PC-3 (cell line): ENCODE measurements around the gene KANSL2. TPM values are rescaled to one million over a fixed set of nuclear protein-coding genes. Genes with fewer than 3 reads are reported as not detected.

Source experiments
- ATAC-seq: fragments of 200-7000 bp; cut with Tn5 transposase; 2 replicates; pipeline ENCODE4 v1.9.1; 2020; ENCODE audit warnings: mild to moderate bottlenecking, moderate library complexity
- BruUV-seq: library from RNA; stranded (reverse); fragments of 400-500 nt; replicated peaks from 2 replicates; lab custom pipeline; 2021; lab: Mats Ljungman, UMichigan
- CTCF ChIA-PET: fragments of 300-600 bp; sonication (Branson Sonifier 250); formaldehyde crosslinking; loops from one replicate; lab custom pipeline; 2022; ENCODE audit warnings: antibody characterized with exemption; lab: Charles Lee
- POLR2A ChIA-PET: fragments of 300-600 bp; sonication (Branson Sonifier 250); formaldehyde crosslinking; loops from one replicate; lab custom pipeline; 2022; ENCODE audit warnings: antibody characterized with exemption; ENCODE audit not compliant: unreplicated experiment; lab: Charles Lee
- DNase-seq: peaks from one replicate; pipeline ENCODE4 v3.0.0-alpha.2; 2015
- H2AFZ ChIP-seq: fragments of 300-600 bp; sonication (generic); 2 replicates; pipeline ENCODE4 v1.6.0; 2016; ENCODE audit warnings: antibody characterized with exemption, low read length
- H3F3A ChIP-seq: fragments of 300-600 bp; sonication (generic); one replicate; pipeline ENCODE4 v1.6.0; 2017; ENCODE audit warnings: antibody characterized with exemption, low read length, control low read depth, mild to moderate bottlenecking; ENCODE audit not compliant: unreplicated experiment
- H3K27ac ChIP-seq: fragments of 300-600 bp; sonication (generic); 2 replicates; pipeline ENCODE4 v1.5.1; 2016; ENCODE audit warnings: mild to moderate bottlenecking, low read length
- H3K27me3 ChIP-seq: fragments of 300-600 bp; sonication (generic); 2 replicates; pipeline ENCODE4 v1.6.1; 2016; ENCODE audit warnings: low read length, mixed read lengths
- H3K36me3 ChIP-seq: fragments of 300-600 bp; sonication (generic); 2 replicates; pipeline ENCODE4 v1.6.1; 2016; ENCODE audit warnings: low read depth, mixed run types, low read length, mixed read lengths
- H3K4me1 ChIP-seq: fragments of 300-600 bp; sonication (generic); 2 replicates; pipeline ENCODE4 v1.5.1; 2016; ENCODE audit warnings: low read length; ENCODE audit not compliant: insufficient read depth
- H3K4me2 ChIP-seq: fragments of 300-600 bp; sonication (generic); 2 replicates; pipeline ENCODE4 v1.6.0; 2016; ENCODE audit warnings: low read length
- H3K4me3 ChIP-seq: fragments of 300-600 bp; sonication (generic); 2 replicates; pipeline ENCODE4 v1.5.1; 2016; ENCODE audit warnings: mild to moderate bottlenecking, low read length, mixed read lengths
- H3K79me2 ChIP-seq: fragments of 300-600 bp; sonication (generic); 2 replicates; pipeline ENCODE4 v1.6.1; 2017; ENCODE audit warnings: low read length, mixed read lengths
- H3K9ac ChIP-seq: fragments of 300-600 bp; sonication (generic); 2 replicates; pipeline ENCODE4 v1.6.0; 2016; ENCODE audit warnings: mild to moderate bottlenecking, low read length
- H3K9me2 ChIP-seq: fragments of 300-600 bp; sonication (generic); replicated peaks from 2 replicates; pipeline ENCODE4 v1.6.1; 2016; ENCODE audit warnings: mixed run types, low read length, mixed read lengths
- H3K9me3 ChIP-seq: fragments of 300-600 bp; sonication (generic); 2 replicates; pipeline ENCODE4 v1.6.1; 2016; ENCODE audit warnings: low read length, mixed read lengths
- H4K20me1 ChIP-seq: fragments of 300-600 bp; sonication (generic); 2 replicates; pipeline ENCODE4 v1.6.1; 2016; ENCODE audit warnings: low read length, mixed read lengths
- CTCF ChIP-seq: fragments of 300-600 bp; sonication (generic); conservative IDR thresholded peaks from 2 replicates; pipeline ENCODE4 v1.5.1; 2017; ENCODE audit warnings: antibody characterized with exemption, low read depth, mild to moderate bottlenecking, low read length
- EZH2 ChIP-seq: fragments of 300-600 bp; sonication (generic); IDR thresholded peaks from one replicate; pipeline ENCODE4 v1.6.1; 2017; ENCODE audit warnings: antibody characterized with exemption, mild to moderate bottlenecking, low read length; ENCODE audit not compliant: unreplicated experiment
- EZH2phosphoT487 ChIP-seq: fragments of 300-600 bp; sonication (generic); IDR thresholded peaks from 2 replicates; pipeline ENCODE4 v1.6.1; 2018; ENCODE audit warnings: mild to moderate bottlenecking, antibody characterized with exemption, low read length, borderline replicate concordance
- intact Hi-C: fragments of 100-400 bp; cut with micrococcal nuclease; formaldehyde crosslinking; loops from 2 replicates; pipeline ENCODE4 v1.9.0; 2023
- total RNA-seq: library from RNA; depleted of rRNA; stranded (reverse); fragments of >200 nt; gene quantifications from 2 replicates; pipeline ENCODE4 v1.2.3, GENCODE V29; 2014

Gene KANSL2
- total RNA-seq, 1 experiment from 2014 or later = 33.4 TPM

- Histone ChIP-seq H3K9ac (peak overlapping the region; percentile 86), H3K9me2 (no peaks in the 10 kb centered on the region), H3K27ac (no peak overlapping the region), H3K4me3 (peak overlapping the region; percentile 74), H3K36me3 (peaks cover 39% of the 10 kb centered on the region), H3K9me3 (no peaks in the 10 kb centered on the region), H3K4me1 (peaks cover 25% of the 10 kb centered on the region), H3K27me3 (no peaks in the 10 kb centered on the region), H3K79me2 (peaks cover 62% of the 10 kb centered on the region), H2AFZ (no peak overlapping the region), H4K20me1 (peaks cover 47% of the 10 kb centered on the region), H3F3A (no peaks in the 10 kb centered on the region), H3K4me2 (peak overlapping the region; percentile 92)
- no peak for ATAC-seq
- TF ChIP-seq CTCF (no peak), EZH2phosphoT487 (no peak), EZH2 (no peak)
- no peak for DNase-seq
- no TSS peak for BruUV-seq
- intact Hi-C loops = no loop called here
- POLR2A ChIA-PET = no interaction called here
- CTCF ChIA-PET = no interaction called here
Measured at GRCh38 chr12:48680861-48681260, 1.2 kb downstream of the KANSL2 start.

GRCh38 chr12:48678551-48679185 lies 3.4 kb downstream of the KANSL2 start:
- peaks cover 54% of the 10 kb centered on the region for H4K20me1 ChIP-seq
- no peak for ATAC-seq

More at GRCh38 chr12:48678551-48679185, 3.4 kb downstream of the KANSL2 start:
- H3K9me3 ChIP-seq = no peaks in the 10 kb centered on the region
- no peak for DNase-seq
- POLR2A ChIA-PET = interaction anchor here (0.6 kb wide), 1 partner anchor 514 kb away, joined by 6 read pairs; no protein-coding TSS in a partner anchor
- TF ChIP-seq CTCF (no peak), EZH2 (no peak), EZH2phosphoT487 (no peak)
- no peaks in the 10 kb centered on the region for H3F3A ChIP-seq
- H3K4me2 ChIP-seq = peak overlapping the region; percentile 92
- no TSS peak for BruUV-seq
- no peak overlapping the region for H3K9ac ChIP-seq
- no peak overlapping the region for H2AFZ ChIP-seq
- peaks cover 82% of the 10 kb centered on the region for H3K79me2 ChIP-seq
- peak overlapping the region; percentile 74 for H3K4me3 ChIP-seq
- no peaks in the 10 kb centered on the region for H3K27me3 ChIP-seq
- no peaks in the 10 kb centered on the region for H3K9me2 ChIP-seq
- no peak overlapping the region for H3K27ac ChIP-seq
- peaks cover 25% of the 10 kb centered on the region for H3K4me1 ChIP-seq
- H3K36me3 ChIP-seq = peaks cover 55% of the 10 kb centered on the region
- CTCF ChIA-PET = no interaction called here
- intact Hi-C loops = no loop called here
